Cardiac muscle cell (in vitro differentiated cells and primary cell): ENCODE measurements around the gene TRIM10. TPM values are rescaled to one million over a fixed set of nuclear protein-coding genes. Genes with fewer than 3 reads are reported as not detected.
A peak's percentile ranks its signal among the peaks of the same experiment; 100 is the strongest.

Experiments used
- DNase-seq, 2 donors: peaks; one replicate each; pipeline versions ENCODE4 v3.0.0 to v3.0.0-alpha.2; 2010 to 2017; ENCODE audit warnings: low read depth in 1 of 2, low spot score in 1 of 2
- H3K27ac ChIP-seq: fragments of 200-600 bp; sonication (generic); 2 replicates; pipeline ENCODE4 v1.5.1; 2016
- H3K27me3 ChIP-seq: fragments of 200-600 bp; sonication (generic); 2 replicates; pipeline ENCODE4 v1.6.0; 2016; ENCODE audit warnings: control low read depth
- H3K36me3 ChIP-seq: fragments of 200-600 bp; sonication (generic); 2 replicates; pipeline ENCODE4 v1.5.1; 2016; ENCODE audit warnings: control low read depth
- H3K4me1 ChIP-seq: fragments of 200-600 bp; sonication (generic); 2 replicates; pipeline ENCODE4 v1.8.1; 2017; ENCODE audit warnings: low read depth, mild to moderate bottlenecking, mixed run types
- H3K4me3 ChIP-seq: fragments of 200-600 bp; sonication (generic); 2 replicates; pipeline ENCODE4 v1.5.1; 2016; ENCODE audit warnings: mild to moderate bottlenecking
- H3K9me3 ChIP-seq: fragments of 200-600 bp; sonication (generic); 2 replicates; pipeline ENCODE4 v1.5.1; 2017; ENCODE audit warnings: low read depth, mild to moderate bottlenecking, control low read depth
- polyA plus RNA-seq: library from polyadenylated mRNA; unstranded; fragments of >200 nt; fragmentation: Nextera tagmentation; extraction: Ambion mirVana; gene quantifications from 2 replicates; pipeline ENCODE4 v1.2.1, GENCODE V29; 2016
- total RNA-seq: library from RNA; depleted of rRNA; stranded (reverse); fragments of >200 nt; gene quantifications from 2 replicates; pipeline ENCODE4 v1.2.3, GENCODE V29; 2016
- TF ChIP-seq, protein P1 (sequence below): IDR thresholded peaks from 2 replicates; pipeline ENCODE4 v1.5.1; 2012; ENCODE audit warnings: low read depth, mild to moderate bottlenecking, low read length

TRIM10 gene
- total and polyA plus RNA-seq, 2 experiments from 2014 or later = not detected

DNA sequence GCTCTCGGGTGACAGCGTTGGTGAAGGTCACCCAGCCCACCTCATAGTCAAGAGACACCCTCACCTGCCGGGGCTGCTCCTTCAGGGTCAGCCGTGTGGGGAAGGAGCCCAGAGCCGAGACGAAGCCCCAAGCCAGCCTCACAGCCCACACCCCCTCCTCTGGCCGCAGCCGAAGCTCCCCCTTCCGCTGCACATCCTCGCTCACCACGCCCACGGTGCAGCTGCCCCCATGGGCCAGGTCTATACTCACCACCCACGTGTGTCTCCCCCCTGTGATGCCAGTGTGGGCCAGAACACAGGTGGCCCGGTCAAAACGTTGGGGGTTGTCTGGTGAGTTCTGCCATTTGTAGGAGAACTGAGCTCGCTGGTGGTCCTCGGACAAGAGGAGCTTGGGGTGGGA lies 7.0 kb downstream of the TRIM10 start:
- no peak overlapping the region for H3K27ac ChIP-seq
- DNase-seq = no peak
- TF ChIP-seq, protein P1, sequence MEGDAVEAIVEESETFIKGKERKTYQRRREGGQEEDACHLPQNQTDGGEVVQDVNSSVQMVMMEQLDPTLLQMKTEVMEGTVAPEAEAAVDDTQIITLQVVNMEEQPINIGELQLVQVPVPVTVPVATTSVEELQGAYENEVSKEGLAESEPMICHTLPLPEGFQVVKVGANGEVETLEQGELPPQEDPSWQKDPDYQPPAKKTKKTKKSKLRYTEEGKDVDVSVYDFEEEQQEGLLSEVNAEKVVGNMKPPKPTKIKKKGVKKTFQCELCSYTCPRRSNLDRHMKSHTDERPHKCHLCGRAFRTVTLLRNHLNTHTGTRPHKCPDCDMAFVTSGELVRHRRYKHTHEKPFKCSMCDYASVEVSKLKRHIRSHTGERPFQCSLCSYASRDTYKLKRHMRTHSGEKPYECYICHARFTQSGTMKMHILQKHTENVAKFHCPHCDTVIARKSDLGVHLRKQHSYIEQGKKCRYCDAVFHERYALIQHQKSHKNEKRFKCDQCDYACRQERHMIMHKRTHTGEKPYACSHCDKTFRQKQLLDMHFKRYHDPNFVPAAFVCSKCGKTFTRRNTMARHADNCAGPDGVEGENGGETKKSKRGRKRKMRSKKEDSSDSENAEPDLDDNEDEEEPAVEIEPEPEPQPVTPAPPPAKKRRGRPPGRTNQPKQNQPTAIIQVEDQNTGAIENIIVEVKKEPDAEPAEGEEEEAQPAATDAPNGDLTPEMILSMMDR = no peak

DNA sequence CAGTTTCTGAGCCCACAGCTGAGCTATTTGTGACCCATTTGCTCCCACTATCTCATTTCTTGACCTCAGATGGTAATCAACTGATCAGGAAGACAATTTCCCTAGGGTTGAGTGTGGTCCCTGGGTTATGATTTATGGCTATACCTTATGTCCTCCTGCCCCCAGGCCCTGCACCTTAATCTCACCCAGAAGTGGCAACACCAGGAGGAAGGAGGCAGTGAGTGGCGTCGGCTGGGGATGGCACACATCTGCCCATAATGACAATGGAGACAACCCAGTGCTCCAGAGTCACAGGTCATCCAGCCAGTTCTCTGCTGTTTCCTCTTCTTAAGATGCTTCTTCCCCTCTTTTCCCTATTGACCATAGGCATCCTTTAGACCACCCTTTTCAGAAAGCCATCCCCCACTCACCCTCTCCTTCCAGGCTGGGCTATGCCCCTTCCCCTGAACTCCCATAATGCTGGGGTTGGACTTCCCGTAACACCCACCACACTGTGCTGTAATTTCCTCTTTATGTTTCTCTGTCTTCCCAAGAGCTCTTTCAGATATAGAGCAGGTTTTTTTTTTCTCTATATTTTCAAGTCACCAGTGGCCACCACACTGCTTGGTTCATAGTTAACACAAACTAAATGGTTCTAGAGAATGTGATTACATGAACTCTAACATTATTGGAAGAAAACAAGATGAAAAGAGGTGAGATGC lies 8.0 kb downstream of the TRIM10 start:
- TF ChIP-seq, protein P1 = no peak
- Histone ChIP-seq H3K27me3 (peaks cover 50% of the 10 kb centered on the region), H3K4me3 (no peak overlapping the region), H3K4me1 (no peaks in the 10 kb centered on the region), H3K9me3 (no peaks in the 10 kb centered on the region), H3K27ac (no peak overlapping the region), H3K36me3 (no peaks in the 10 kb centered on the region)
- DNase-seq = no peak

More for the DNA sequence above, 7.0 kb downstream of the TRIM10 start:
- Histone ChIP-seq H3K9me3 (no peaks in the 10 kb centered on the region), H3K27me3 (peaks cover 60% of the 10 kb centered on the region), H3K4me3 (no peak overlapping the region), H3K4me1 (no peaks in the 10 kb centered on the region), H3K36me3 (no peaks in the 10 kb centered on the region)

DNA sequence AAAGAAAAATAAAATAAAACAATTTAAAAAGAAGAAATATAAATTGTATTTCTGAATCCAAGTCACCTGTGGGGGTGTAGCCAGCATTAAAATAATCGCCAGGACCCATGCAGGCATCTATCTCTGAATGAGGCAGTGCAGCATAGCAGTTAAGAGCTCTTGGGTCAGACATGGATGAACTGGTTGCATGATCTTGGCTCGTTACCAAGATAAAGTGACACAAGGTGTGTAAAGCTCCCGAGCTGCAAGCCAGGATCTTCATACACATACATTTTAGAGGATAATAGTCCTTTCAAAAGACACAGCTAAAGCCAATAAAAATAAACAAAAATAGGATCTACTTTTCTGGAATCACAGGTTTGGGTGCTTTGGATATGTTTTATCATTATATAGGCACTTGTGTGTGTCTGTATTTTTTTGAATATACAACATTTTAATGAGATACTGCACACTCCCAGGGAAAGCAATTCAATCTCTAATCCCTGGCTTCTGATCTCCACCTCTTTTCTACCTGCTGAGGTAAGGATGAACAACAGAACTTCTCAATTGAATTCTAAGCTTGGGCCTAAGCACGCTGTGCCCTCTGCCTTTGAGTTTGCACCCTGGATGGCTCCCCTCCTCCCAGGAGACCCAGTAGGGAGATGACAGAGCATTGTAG lies 8.9 kb downstream of the TRIM10 start:
- no peaks in the 10 kb centered on the region for H3K9me3 ChIP-seq
- H3K27ac ChIP-seq = no peak overlapping the region
- no peaks in the 10 kb centered on the region for H3K36me3 ChIP-seq
- DNase-seq = no peak
- peaks cover 43% of the 10 kb centered on the region for H3K27me3 ChIP-seq
- no peak overlapping the region for H3K4me3 ChIP-seq
- no peaks in the 10 kb centered on the region for H3K4me1 ChIP-seq
- TF ChIP-seq, protein P1 = no peak

DNA sequence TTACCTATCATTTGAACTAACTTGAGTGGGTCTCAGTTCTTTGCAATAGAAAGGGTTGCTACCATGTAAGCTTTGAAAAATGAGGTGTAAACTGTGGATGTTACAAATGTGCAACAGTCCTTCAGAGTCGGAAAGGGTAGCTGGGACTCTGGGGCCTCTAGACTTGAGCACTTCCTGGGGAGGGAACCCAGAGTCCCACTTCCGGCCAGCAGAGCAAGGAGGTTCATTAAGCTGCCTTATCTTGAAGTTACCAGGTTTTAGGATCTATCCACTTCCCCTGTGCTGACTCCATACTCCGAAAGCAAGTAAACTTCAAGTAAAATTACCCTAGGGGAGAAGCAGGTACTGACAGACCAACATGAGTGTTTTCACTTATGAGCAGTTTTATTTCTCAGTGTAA lies 9.4 kb downstream of the TRIM10 start:
- Histone ChIP-seq H3K9me3 (no peaks in the 10 kb centered on the region), H3K36me3 (no peaks in the 10 kb centered on the region), H3K4me1 (no peaks in the 10 kb centered on the region), H3K4me3 (no peak overlapping the region), H3K27ac (no peak overlapping the region), H3K27me3 (peaks cover 38% of the 10 kb centered on the region)
- TF ChIP-seq, protein P1 = no peak
- DNase-seq = no peak

DNA sequence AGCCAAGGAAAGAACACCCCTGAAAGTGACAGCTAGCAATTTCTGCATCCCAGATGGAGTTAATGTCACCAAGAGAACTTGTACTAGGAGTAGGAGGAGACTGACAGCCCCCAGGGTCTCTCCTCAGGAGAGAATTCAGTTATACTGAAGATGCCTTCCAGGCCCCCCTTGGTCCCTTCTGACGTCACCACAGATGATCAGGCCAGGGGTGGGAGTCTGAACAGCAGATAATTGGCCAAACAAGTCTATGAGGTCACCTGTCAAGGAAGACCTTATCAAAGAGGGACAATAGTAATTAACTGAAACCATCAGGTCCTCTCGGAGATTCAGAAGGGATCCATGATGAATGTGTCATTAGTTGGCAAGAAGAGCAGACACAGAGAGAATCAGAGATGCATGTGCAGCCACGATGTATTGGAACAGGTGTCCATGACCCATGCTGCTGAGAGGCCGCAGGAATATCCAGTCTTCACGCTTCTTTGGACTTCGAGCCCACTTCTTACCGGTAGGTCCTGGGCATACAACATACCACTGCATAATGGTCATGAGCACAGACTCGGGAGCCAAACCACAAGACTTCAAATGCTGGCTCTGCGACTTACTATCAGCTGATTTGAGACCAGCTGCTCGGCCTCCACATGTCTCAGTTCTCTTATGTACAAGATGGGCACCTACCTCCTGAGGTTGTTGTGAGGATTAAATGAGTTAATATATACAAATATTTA lies 10.2 kb downstream of the TRIM10 start:
- TF ChIP-seq, protein P1 = no peak
- peak in 1 of 2 donors; percentile 39 for DNase-seq
- no peaks in the 10 kb centered on the region for H3K36me3 ChIP-seq
- peaks cover 35% of the 10 kb centered on the region for H3K27me3 ChIP-seq
- no peaks in the 10 kb centered on the region for H3K9me3 ChIP-seq
- no peak overlapping the region for H3K4me3 ChIP-seq
- no peaks in the 10 kb centered on the region for H3K4me1 ChIP-seq
- no peak overlapping the region for H3K27ac ChIP-seq
